HG02885 (cell line): ENCODE results near the gene UBE2E2.

Experiments
- ATAC-seq: cut with Tn5 transposase; IDR thresholded peaks from one replicate; pipeline ENCODE4 v1.9.1; 2021; ENCODE audit warnings: mild to moderate bottlenecking; ENCODE audit not compliant: unreplicated experiment, poor library complexity

The UBE2E2 gene

DNA sequence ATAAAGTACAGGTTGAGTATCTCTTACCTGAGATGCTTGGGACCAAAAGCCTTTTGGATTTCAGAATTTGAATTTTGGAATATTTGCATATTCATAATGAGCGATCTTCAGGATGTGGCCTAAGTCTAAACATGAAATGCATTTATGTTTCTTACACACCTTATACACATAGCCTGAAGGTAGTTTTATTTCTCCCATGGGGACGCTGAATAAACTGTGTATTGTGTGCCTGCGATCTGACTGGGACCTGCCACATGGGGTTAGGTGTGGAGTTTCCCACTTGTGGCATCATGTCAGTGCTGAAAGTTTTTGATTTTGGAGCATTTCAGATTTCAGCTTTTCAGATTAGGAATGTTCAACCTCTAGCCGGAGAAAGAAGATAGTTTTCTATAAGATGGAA is 35.5 kb downstream of the UBE2E2 start:
- ATAC-seq = no peak

DNA sequence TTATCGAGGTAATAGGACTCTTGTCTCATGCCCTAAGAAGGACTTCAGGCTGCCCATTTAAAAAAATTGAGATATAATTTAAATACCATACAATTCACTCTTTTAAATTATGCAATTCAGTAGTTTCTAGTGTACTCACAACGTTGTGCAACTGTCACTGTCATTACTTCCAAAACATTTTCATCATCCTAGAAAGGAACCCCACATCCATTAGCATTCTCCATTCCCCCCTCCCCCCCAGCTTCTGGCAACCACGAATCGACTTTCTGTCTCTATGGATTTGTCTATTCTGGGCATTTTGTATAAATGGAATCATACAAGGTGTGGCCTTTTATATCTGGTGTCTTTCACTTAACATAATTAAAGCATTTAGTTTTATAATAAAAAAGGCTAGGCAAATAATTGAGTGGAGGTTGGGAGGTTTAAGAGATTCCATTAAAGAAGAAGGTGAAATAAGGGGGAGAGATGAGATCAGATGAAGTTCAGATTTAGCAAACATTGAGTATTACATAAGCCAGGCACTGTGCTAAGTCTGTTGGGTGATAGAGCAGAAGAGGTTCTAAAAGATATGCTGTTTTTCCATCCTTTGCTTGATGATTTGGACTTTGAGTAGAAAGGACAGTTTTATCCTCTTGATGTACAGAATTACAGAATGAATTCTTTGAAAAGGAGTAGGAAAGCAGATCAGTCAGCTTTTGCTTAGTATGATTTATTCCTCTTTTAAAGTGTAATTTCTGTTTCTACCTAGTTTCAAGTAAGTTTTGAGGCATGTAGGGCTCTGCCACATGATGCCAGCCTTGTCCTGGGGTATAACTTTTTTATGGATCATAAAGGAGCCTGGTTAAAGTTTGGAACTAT is 36.3 kb downstream of the UBE2E2 start:
- no peak for ATAC-seq

DNA sequence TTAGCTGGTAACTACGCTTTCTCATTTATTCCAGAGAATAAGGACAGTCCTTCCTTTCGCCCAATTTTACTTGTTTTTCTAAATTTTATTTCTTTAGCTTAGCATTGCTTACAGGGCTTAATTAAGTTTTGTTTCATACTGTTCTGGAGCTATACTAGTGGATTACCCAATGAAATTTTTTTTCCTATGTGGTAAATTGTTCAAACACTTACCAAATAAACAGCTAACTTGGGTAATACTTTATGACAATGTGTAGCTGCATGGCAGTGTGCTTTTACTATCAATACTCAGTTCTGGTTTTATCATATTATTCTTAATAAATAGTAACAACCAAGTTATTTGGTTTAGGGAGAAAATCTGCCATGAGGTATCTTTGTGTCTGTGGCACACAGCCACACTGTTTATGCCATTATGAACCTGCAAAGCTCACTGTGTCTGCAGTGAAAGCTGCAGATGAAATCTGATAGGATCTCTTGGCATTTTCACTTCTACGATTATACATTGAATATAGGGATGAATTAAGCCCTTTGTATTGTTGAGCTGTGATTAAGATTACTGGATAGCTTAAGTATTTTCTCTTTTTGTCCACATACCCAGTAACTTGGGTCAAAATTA is 37.2 kb downstream of the UBE2E2 start:
- ATAC-seq = no peak

DNA sequence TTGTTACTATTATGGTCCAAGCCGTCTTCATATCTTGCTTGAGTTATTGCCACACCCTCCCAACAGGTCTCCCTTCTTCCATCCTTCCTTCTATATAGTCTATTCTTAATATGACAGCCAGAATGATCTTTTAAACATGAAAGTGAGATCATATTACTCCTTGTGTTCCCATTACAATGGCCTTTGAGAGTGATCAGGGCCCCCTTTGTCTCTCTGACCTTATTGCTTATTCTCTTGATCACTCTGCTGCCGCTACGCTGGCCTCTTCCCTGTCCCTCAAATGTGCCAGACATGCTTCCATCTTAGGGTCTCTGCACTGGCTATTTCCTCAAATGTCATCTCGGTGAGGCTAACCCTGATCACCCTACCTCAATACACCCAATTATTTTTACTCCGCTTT is 38.1 kb downstream of the UBE2E2 start:
- no peak for ATAC-seq

DNA sequence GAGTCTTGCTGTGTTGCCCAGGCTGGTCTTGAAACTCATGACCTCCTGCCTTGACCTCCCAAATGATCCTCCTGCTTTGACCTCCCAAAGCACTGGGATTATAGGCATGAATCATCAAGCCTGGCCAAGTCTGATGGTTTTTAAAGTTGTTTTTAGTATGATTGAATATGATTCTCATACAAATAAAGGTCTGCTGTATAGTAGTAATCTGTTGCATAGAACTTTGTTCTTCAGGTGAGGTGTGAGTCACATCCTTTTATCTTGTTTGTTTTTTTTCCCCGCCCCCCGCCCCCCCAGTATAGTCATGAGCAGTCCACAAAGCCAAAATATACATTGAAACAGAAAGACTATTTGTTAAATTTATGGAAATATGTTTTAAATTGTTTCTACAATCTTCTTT is 39.0 kb downstream of the UBE2E2 start:
- ATAC-seq = no peak

DNA sequence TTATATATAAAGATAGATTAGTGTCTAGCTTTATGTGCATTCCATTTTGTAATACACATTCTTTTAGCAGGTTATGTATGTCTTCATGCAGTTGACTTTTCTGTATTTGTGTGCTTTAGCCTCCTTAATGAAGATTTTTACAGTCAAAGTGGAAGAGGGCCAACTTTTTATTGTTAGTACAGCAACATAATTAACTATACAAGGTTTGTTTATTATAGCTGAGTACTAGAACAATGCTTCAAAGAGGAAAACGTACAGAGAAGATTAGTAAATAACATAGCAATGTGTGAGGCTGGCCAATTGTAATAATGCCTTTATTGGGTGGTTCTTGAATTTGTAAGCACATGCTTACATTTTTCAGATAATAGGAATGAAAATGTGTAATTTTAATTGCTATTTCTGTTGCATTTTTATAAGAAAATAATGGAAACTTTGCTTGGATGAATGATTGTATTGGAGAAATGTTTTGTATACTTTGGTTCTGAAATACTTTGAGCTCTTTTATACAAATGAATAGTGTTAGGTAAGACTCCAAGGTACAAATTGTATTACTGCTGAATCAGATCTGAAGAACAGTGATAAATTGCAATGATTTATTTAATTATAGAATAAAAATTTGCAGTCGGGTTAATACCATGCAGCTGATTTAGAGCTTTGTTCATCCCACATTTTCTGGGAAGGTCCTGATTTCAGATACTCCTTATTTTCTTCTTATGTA is 41.4 kb downstream of the UBE2E2 start:
- no peak for ATAC-seq

DNA sequence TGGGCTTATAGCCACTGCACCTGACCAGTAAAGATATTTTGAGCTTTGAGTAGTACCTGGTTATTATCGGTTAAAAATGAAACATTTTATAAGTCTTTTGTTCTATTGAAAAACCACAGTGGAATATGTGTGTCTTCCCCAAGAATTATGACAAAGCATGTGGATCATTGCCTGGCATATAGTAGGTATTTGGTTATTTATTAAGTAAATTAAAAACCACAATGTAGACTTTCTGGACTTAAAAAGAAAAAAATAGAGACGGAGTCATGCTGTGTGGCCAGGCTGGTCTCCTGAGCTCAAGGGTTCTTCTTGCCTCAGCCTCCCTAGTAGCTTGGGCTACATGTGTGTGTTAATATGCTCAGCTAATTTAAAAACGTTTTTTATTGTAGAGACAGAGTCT is 43.5 kb downstream of the UBE2E2 start:
- no peak for ATAC-seq

DNA sequence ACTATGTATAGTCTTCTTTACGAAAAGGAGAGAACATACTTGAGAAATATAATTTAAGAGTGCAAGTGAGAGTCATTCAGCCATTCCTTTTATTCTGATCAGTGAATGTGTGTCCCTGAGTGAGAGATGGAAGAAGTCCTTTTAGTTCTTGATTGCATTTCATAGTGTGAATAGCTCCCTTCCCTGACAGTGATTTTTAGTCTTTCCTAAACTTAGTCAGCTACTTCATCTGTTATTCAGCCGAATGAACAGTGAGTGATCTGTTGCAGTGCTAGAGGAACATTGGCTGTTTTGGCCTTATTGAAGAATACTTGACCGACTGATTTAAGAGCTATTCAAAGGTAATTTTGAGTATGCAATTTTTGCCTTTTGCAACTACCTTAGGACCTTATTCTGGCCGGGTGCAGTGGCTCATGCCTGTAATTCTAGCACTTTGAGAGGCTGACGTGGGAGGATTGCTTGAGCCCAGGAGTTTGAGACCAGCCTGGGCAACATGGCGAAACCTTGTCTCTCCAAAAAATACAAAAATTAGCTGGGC is 45.5 kb downstream of the UBE2E2 start:
- no peak for ATAC-seq

DNA sequence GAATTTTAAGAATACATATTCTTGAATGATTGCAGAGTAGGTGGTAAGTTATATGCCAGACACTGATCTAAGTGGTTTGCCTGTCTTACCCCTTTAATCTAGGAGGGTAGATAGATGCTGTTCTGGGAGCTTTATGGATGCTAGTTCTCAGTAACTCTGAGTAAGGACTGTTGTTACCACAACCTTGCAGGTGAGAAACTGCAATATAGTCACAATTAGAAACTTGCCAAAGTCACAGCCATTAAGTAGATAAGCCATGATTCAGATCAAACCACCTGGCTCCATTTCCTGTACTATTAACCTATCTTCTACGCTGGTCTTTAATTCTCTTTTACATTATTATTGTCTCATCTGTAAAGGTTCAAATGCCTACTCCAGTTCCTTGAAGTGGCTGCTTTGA is 46.8 kb downstream of the UBE2E2 start:
- no peak for ATAC-seq

DNA sequence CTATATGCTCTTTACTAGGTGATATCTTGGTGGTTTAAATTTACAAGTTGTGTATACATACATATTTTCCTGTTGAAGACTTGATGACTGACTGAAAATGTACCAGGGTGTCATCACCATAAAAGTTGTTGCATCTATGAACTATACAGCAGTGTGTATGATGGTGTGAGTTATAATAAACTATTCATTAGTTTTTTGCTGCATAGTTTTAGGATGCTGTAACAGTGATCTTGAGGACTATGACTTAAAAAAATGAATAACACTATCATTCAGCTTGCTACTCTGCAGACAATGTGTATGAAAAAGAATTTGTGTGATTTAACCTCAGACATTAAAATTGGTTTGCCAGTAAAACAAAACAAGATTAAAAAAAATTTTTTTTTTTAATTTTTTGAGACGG is 49.0 kb downstream of the UBE2E2 start:
- no peak for ATAC-seq

DNA sequence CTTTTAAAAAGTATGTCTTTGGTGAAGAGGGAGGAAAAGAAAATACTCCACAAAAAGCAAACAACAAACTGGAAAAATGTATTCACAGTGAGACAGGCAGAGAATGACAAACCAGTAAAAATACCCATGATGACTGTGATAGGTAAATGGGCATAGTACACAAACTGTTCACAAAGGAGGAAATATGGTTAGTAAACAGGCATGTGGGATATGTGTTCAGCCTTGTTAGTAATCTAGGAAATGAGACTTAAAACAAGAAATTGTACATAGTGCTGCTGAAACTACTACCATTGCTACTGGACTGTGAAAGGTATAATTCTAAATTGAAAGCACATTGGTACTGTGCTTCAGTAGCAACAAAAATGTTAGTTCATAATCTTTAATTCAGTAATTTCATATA is 50.1 kb downstream of the UBE2E2 start:
- peak; percentile 81 for ATAC-seq

DNA sequence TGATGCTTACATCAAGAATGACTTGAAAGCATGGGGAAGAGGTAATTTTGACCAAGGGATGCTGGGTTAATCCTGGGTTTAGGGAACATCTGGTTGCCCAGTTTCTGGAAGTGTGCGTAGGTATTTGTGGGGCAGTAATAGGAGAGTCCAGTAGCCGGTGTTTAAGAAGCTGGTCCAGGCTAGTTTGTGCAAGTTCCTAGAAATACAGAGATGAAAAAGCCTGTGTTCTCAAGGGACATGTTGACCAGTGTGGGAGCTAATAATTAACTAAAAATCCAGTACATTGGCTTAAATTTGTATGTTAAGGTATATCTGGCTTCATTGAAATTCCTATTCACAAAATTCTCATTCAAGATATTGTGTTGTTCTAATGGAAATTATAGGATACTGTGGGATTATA is 51.2 kb downstream of the UBE2E2 start:
- ATAC-seq = no peak

DNA sequence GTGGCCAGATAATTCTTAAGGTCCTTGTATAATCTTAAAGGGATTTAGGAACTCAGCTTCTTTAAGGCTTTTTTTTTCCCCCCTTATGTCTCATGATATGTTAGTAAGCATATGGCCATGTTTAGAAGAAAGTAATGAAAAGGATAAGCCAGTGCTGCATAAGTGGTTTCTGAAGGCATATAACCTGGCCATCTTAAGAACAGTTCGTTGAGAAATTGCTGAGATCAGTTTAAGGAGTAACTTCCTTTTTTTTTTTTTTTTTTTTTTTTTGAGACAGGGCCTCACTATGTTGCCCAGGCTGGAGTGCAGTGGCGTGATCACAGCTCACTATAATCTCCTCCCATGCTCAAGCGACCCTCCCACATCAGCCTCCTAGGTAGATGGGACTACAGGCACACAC is 51.7 kb downstream of the UBE2E2 start:
- no peak for ATAC-seq

DNA sequence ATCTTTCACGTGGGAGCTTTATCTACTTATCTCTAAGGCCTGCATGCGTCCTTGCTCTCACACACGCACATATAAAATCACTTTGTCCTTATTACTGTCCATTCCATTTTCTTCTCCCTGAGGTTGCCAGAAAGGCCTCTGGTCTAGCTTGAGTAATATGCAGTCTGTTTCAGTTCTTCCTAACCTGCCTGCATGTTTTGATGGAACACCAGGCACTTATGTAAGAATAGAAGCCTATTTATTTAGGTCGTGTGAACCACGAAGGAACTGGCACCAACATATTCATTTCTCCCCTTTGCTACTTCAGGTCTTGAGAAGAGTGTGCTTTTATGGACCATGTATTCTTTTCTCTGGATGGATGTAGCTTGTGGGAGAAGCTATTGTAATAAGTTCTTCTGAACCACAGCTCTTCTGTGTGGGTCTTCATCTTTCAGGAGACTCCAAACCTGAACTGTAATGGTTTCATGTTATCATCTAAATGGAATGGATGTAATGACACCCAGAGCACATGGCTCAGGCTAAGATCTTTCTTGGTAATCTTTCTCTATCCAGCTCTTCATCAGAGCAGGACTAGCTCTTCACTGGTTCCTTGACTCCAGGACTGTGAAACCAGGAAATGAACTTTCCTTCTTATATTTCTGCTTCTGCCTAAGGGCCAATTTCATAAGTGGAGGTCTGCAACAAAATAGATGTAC is 53.8 kb downstream of the UBE2E2 start:
- no peak for ATAC-seq

DNA sequence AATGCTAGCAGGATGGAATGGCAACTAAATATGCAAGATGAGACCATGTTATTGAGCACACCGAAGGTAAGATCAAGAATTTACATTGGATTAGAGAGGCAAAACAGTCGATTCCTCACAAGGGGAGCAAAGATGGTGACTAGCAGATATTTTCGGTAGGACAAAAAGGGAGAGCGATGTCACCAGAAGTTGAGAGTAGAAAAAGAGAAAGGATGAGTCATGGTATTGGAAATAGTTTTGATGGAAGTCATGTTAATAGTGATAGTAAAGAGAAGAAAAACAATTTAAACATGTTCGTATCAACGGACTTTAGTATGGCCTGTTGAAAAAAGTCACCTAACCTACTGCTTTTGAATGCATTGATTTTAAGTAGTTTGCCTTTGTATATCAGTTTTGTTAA is 55.0 kb downstream of the UBE2E2 start:
- ATAC-seq = no peak

DNA sequence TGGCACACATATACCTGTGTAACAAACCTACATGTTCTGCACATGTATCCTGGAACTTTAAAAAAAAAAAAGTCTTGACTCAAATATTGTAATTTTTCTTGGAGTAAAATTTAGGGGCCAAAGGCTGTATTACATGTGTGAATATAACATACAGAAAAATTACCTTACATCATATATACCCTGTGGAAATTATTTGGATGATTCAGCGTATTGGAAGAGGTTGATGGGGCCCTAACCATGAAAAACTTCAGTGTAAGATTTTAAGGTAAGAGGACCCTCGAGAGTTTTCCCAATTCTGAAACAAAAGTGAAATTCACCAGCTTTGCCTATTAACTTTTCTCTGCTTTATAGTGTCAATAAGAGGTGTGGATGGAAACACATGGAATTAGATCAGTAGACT is 56.4 kb downstream of the UBE2E2 start:
- ATAC-seq = no peak

DNA sequence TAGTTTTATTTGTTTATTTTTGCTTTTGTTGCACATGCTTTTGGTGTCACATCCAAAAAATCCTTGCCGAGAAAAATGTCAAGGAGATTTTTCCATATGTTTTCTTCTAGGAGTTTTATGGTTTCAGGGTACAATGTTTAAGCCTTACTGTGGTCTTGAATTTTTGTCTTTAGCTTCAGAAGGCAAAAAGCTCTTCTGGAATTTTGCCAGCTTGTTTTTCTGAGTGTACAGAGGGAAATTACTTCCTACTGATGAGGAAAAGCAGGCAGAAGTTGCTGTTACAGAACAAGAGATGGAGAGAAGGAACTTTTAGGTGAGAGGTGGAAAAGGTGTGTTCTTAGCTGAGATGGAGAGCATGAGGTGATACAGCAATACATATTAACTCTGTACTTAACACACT is 59.6 kb downstream of the UBE2E2 start:
- no peak for ATAC-seq

DNA sequence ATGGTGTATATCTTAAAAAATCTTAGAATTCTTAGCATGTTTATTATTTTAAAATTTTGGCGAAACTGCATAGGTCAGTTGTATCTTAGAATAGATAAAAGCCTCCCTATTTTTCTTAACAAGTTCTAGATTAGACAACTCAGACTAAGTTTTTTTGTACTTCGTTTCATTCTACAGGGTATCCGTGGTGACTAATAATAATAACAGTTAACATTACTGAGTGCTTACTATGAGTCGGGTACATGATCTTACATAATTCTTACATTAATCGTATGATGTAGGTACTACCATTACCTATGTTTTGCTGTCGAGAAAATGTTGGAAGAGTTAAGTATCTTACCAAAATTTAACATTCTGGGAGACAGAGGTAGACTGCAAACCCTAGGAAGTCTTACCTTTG is 60.7 kb downstream of the UBE2E2 start:
- no peak for ATAC-seq

DNA sequence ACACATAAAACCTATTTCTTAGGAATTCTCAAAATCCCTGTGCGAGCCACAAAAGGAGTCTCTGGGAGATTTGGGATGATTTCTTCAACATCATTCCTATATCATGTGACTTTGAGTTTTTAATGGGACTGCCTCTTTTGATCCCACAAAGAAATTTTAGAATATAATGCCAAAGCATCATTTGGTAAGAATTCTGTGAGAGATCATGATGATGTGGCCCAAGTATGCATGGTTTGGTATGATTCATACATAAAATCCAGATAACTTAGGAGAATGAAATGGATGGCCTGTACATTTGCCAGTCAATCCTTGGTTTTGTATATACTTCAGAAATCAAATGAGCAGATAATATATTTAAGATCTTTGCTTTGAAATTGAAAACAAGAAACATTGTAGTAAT is 61.3 kb downstream of the UBE2E2 start:
- ATAC-seq = no peak

DNA sequence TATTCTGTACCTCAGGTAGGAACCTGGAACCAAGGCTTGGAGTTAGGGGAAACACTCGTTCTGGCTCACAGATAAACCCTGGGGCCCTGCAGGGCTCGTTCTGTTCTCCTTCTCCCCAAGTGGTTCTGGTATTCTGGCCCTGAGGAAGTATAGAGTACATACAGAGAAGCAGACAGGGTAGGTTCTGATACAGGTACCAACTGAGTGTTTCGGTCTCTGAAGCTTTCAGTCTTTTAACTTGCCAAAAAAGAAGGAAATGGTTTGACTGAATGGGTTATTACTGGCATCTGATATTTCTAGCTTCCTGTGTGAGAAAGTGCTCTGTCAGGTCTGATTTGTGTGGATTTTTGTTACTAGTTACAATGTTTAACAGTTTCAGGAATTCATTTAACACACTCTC is 67.3 kb downstream of the UBE2E2 start:
- ATAC-seq = no peak
